ENCODE measurements around the gene CCL11.
"Not testable (repeated sequence)": the region's sequence is repeated elsewhere in the genome, so short reads cannot be mapped to it uniquely, and the experiment has no call there.

The CCL11 gene

DNA sequence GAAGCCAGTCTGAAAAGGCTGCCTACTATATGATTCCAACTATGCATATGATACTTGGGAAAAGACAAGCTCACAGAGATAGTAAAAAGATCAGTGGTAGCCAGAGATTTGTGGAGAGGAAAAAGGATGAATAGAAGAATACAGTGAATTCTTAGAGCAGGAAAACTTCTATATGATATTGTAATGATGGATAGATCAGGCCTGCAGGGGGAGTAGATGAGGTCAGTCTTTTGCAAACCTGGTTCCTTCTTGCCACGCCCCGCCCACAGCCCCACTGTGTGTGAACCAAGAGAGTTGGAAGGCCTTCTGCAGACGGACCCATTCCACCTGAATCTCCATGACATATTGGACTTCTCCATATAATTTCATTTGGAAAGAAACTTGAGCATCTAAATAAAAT is 32.9 kb downstream of the CCL11 start:
- TF ChIP-seq, protein P1, sequence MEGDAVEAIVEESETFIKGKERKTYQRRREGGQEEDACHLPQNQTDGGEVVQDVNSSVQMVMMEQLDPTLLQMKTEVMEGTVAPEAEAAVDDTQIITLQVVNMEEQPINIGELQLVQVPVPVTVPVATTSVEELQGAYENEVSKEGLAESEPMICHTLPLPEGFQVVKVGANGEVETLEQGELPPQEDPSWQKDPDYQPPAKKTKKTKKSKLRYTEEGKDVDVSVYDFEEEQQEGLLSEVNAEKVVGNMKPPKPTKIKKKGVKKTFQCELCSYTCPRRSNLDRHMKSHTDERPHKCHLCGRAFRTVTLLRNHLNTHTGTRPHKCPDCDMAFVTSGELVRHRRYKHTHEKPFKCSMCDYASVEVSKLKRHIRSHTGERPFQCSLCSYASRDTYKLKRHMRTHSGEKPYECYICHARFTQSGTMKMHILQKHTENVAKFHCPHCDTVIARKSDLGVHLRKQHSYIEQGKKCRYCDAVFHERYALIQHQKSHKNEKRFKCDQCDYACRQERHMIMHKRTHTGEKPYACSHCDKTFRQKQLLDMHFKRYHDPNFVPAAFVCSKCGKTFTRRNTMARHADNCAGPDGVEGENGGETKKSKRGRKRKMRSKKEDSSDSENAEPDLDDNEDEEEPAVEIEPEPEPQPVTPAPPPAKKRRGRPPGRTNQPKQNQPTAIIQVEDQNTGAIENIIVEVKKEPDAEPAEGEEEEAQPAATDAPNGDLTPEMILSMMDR (IDR thresholded peaks at IDR 0.05; ENCODE audit: low read depth, low read length) = no peak

DNA sequence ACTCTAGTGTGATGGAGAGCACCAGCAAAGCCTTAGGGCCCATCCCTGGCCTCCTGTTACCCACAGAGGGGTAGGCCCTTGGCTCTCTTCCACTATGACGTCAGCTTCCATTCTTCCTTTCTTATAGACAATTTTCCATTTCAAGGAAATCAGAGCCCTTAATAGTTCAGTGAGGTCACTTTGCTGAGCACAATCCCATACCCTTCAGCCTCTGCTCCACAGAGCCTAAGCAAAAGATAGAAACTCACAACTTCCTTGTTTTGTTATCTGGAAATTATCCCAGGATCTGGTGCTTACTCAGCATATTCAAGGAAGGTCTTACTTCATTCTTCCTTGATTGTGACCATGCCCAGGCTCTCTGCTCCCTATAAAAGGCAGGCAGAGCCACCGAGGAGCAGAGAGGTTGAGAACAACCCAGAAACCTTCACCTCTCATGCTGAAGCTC is 33.5 kb downstream of the CCL11 start, which contains the start of gene CCL8:
Gene CCL8 (plus strand): TSS at position 397 of the 445 bp plus-strand sequence. CDS start 67 bp downstream, outside the sequence.
- no peak within 1 kb of the TSS for H3K4me3 ChIP-seq (ENCODE audit: low read depth, low read length)
- TF ChIP-seq, protein P1 (IDR thresholded peaks at IDR 0.05; ENCODE audit: low read depth, low read length) = no peak

More for the DNA sequence above, 32.9 kb downstream of the CCL11 start:
- H3K4me3 ChIP-seq (ENCODE audit: low read depth, low read length) = no peak overlapping the region

DNA sequence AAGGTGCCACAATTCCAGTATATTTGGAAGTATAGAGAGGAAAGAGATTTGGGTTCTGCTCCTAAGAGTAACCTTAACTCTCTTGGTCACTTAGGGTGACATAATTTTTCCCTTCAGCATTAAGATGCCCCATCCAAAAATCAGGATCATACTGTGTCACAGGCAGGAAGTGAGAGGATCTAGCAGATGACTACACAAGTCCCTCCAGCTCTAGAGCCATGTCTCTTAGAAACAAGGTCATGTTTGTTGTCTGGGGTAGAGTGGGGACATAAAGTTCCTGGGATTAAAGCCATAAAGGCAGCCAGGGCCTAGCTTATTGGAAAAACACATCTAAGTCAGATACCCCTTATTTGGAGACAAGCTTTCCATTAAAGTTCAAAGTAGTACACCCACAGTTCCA is 36.4 kb downstream of the CCL11 start:
- TF ChIP-seq, protein P1 (IDR thresholded peaks at IDR 0.05; ENCODE audit: low read depth, low read length) = no peak
- no peak overlapping the region for H3K4me3 ChIP-seq (ENCODE audit: low read depth, low read length)

DNA sequence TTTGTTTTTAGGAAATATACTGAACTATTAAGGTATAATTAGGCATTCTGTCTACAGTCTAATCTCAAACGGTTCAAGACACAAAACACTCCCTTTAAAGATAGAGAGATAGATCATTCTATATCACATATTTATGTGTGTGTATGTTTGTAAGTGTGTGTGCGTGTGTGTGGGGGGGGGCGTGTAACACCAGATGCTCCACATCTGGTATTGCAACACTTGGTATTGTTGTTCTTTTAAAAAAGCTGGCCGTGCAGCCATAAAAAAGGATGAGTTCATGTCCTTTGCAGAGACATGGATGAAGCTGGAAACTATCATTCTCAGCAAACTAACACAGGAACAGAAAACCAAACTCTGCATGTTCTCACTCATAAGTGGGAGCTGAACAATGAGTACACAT is 42.0 kb downstream of the CCL11 start:
- H3K4me3 ChIP-seq (ENCODE audit: low read depth, low read length) = not testable (repeated sequence)

DNA sequence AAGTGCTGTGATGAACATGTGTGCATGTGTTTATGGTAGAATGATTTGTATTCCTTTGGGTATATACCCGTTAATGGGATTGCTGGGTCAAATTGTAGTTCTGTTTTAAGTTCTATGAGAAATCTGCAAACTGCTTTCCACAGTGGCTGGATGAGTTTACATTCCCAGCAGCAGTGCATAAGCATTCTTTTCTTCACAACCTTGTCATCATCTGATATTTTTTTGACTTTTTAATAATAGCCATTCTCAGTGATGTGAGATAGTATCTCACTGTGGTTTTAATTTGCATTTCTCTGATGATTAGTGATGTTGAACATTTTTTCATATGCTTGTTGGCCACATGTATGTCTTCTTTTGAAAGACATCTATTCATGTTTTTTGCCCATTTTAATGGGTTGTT is 52.2 kb downstream of the CCL11 start:
- H3K4me3 ChIP-seq (ENCODE audit: low read depth, low read length) = no peak overlapping the region
- TF ChIP-seq, protein P1 (IDR thresholded peaks at IDR 0.05; ENCODE audit: low read depth, low read length) = no peak
